ACC112 (cell line): ENCODE results near the gene BCOR.

Experiments used
- H2AFZ ChIP-seq: fragments of 200-600 bp; sonication (generic); one replicate; pipeline ENCODE4 v1.6.0; 2017; ENCODE audit warnings: antibody characterized with exemption, low read length; ENCODE audit not compliant: unreplicated experiment
- H3K27ac ChIP-seq: fragments of 200-600 bp; sonication (generic); 2 replicates; pipeline ENCODE4 v1.5.1; 2014; ENCODE audit warnings: low read depth, mild to moderate bottlenecking, antibody characterized with exemption, low read length, moderate library complexity
- H3K27me3 ChIP-seq: fragments of 200-600 bp; sonication (generic); 2 replicates; pipeline ENCODE4 v1.6.1; 2014; ENCODE audit warnings: mild to moderate bottlenecking, antibody characterized with exemption, low read length, moderate library complexity, mixed read lengths; ENCODE audit not compliant: insufficient read depth
- H3K36me3 ChIP-seq: fragments of 200-600 bp; sonication (generic); 2 replicates; pipeline ENCODE4 v1.6.1; 2016; ENCODE audit warnings: mild to moderate bottlenecking, antibody characterized with exemption, low read length, moderate library complexity, mixed read lengths; ENCODE audit not compliant: insufficient read depth
- H3K4me1 ChIP-seq: fragments of 200-600 bp; sonication (generic); one replicate; pipeline ENCODE4 v1.6.1; 2016; ENCODE audit warnings: low read length, mixed read lengths; ENCODE audit not compliant: insufficient read depth, unreplicated experiment, control insufficient read depth
- H3K4me3 ChIP-seq: fragments of 200-600 bp; sonication (generic); 2 replicates; pipeline ENCODE4 v1.5.1; 2014; ENCODE audit warnings: mild to moderate bottlenecking, low read depth, low read length
- H3K79me2 ChIP-seq: fragments of 200-600 bp; sonication (generic); one replicate; pipeline ENCODE4 v1.6.0; 2016; ENCODE audit warnings: low read length; ENCODE audit not compliant: control insufficient read depth, unreplicated experiment, insufficient read depth

The BCOR gene

DNA sequence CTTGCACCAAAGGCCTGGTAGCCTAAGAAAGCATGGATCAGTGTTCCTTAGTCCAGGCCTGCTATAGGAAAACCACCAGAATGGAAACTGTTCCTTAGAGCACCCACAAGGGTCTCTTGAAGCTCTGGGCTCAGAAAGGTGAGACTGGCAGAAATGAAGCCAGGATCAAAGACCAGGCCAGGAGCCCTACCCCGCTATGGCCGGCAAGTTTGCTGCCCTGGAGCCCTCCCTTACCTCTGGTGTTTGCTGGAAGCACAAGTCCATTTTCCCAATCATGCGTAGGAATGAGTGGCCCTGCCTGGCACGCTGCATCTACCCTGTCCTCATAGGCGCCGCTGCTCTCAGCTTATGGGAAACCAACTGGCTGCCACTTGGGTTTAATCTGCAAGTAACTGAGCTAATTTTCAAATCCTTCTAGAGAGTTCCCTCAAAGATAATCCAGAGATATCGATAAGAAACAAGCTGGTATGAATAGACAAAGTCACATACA, 37.4 kb downstream of the BCOR start:
- Histone ChIP-seq H3K79me2 (no peaks in the 10 kb centered on the region), H2AFZ (no peak overlapping the region), H3K27ac (no peak overlapping the region), H3K27me3 (no peaks in the 10 kb centered on the region), H3K36me3 (peaks cover 2% of the 10 kb centered on the region), H3K4me1 (peaks cover 14% of the 10 kb centered on the region), H3K4me3 (no peak overlapping the region)

DNA sequence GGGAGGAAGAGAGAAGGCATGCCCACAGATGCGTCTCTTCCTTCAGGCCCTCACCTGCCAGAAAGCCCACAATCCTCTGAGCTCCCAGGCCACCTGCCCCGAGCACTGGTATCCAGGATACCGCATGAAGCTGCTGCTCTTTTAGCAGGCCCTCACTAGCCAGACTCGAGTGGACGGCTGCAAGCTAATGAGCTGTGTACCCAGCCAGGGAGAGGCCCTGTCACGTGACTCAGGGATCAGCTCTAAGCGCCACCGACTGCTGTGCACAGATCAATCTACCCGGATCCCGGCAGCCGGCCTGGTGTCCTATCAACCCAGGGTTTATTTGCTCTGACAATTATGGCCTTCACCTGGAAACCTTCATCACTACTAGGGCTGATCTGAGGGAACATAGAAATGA, 39.0 kb downstream of the BCOR start:
- Histone ChIP-seq H2AFZ (no peak overlapping the region), H3K36me3 (peaks cover 17% of the 10 kb centered on the region), H3K27ac (no peak overlapping the region), H3K4me1 (peaks cover 14% of the 10 kb centered on the region), H3K79me2 (no peaks in the 10 kb centered on the region), H3K27me3 (no peaks in the 10 kb centered on the region), H3K4me3 (no peak overlapping the region)

DNA sequence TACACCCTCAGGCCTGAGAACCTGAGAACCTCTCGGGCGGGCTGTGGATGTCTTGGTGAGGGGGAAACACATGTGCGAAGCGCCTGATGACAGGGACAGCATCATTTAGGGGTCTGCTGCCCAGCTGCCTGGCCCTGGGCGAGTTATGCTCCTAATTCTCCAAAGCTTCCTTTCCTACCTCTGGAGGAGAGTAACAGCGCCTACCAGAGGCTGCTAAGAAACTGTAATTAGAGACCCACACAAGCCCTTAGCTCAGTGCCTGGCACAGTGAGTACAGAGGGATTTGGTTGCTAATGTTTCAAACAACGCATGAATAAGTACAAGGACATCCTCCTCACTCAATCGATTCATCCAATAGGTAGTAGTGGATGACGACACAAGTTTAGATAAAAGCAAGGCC, 40.4 kb downstream of the BCOR start:
- Histone ChIP-seq H2AFZ (no peak overlapping the region), H3K4me1 (peaks cover 14% of the 10 kb centered on the region), H3K27me3 (no peaks in the 10 kb centered on the region), H3K36me3 (peaks cover 28% of the 10 kb centered on the region), H3K4me3 (no peak overlapping the region), H3K79me2 (no peaks in the 10 kb centered on the region), H3K27ac (no peak overlapping the region)

DNA sequence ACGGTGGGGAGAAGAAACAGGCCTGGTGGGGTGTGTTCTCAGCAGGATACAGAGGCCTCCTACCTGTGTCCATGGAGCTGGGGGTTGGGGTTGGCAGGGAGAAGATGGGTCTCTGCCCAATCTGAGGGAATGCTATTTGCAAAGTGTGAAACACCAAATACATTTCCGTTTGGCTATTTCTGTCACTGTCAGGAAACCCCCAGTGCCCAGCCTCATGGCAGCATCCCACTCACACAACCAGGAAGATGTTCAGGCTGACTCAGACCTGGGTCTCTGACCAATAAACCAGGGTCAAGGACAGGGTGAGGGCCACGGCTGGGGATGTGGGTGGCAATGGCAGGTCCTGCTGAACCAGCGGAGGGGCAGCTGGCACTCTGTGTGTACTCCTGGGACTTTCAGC, 41.3 kb downstream of the BCOR start:
- H3K36me3 ChIP-seq, result peaks cover 37% of the 10 kb centered on the region

DNA sequence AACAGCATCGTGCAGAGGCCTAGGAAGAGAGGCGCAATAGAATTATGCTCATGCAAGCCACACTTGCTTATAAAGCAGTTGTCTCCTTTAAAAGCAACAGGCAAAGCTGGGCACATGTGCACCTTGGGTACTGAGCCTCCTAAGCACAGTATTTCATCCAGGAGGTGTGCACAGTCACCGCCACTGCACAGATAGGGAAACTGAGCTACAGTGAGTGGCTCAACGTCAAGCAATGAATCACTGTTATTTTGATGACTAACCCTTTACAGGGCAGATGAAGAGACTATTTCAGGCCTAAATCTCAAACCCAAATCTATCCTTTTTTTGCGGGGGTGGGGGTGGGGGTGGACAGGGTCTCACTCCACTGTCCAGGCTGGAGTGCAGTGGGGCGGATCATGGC, 42.3 kb downstream of the BCOR start:
- Histone ChIP-seq H3K79me2 (no peaks in the 10 kb centered on the region), H3K27ac (no peak overlapping the region), H3K4me1 (peaks cover 14% of the 10 kb centered on the region), H2AFZ (no peak overlapping the region), H3K36me3 (peaks cover 46% of the 10 kb centered on the region), H3K27me3 (no peaks in the 10 kb centered on the region), H3K4me3 (no peak overlapping the region)

More for the DNA sequence above, 41.3 kb downstream of the BCOR start:
- no peak overlapping the region for H3K4me3 ChIP-seq
- H3K27me3 ChIP-seq, result no peaks in the 10 kb centered on the region
- H3K27ac ChIP-seq, result peak overlapping the region; percentile 48; the same call in 1 of the 2 replicates
- H3K4me1 ChIP-seq, result peaks cover 14% of the 10 kb centered on the region
- H2AFZ ChIP-seq, result no peak overlapping the region
- H3K79me2 ChIP-seq, result no peaks in the 10 kb centered on the region

DNA sequence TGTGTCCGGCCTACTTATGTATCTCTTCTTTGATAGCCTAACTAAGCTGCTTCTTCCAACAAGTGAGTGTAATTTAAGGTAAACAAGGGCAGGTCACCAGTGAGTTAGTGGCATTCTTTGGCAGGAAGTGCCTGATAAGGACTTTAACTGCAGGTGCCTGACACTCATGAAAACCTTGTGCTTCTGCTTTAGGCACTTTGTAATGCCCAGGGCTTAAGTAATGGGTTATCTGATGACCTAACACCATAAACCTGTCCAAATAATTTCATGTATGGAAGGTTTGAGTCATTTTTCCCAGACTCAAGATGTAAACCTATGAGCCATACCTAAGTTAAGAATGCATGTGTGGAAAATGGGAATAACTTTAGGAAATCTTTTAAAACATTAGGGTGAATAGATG, 43.0 kb downstream of the BCOR start:
- Histone ChIP-seq H3K4me3 (no peak overlapping the region), H3K36me3 (peaks cover 53% of the 10 kb centered on the region), H2AFZ (no peak overlapping the region), H3K79me2 (no peaks in the 10 kb centered on the region), H3K27me3 (no peaks in the 10 kb centered on the region), H3K27ac (no peak overlapping the region), H3K4me1 (peaks cover 14% of the 10 kb centered on the region)

DNA sequence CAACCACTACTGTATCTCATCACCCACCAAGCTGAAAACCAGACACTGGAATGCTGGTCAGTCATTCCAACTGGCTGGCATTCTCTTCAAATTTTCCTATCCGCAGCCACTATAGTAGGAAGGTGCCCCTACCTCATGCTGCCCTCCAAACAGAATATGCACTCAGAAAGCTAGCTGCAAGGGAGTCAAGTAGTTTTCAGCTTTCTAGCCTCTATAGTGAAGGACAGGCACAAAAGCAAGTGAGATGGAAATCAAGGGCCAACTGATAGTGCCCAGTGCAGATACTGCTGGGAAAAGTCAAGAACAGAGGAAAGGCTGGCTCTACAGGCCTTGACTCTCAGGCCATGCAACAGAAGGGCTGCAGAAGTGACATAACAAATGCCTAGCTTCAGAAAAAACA, 47.2 kb downstream of the BCOR start:
- Histone ChIP-seq H2AFZ (no peak overlapping the region), H3K36me3 (peaks cover 65% of the 10 kb centered on the region)

DNA sequence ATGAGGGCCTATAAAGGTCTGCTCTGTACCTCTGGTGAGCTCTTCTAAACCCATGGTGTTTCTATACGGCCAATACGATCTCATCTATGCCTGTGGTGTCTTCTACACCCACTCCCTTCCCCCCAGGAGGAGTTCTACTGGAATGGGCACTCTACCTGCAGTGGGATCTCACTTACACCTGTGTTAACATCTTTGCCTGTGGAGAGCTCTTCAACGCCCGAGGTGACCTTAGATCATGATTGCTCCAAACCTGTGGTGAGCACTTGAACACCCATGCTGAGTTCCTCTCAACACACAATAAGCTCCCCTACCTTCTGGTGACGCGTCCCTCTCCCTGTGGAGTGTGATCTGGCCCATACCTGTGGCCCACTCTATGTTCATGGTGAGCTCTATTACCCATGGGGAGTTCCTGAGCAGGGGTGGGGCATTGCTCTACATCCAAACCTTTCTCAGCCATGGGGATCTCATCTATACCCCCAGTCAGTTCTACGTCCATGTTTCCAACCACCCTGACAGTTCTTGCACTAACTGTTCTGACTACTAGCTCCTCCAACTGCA, 48.6 kb downstream of the BCOR start:
- Histone ChIP-seq H3K4me3 (no peak overlapping the region), H3K36me3 (peaks cover 54% of the 10 kb centered on the region), H3K27ac (no peak overlapping the region), H3K79me2 (no peaks in the 10 kb centered on the region), H3K4me1 (no peaks in the 10 kb centered on the region), H3K27me3 (no peaks in the 10 kb centered on the region), H2AFZ (no peak overlapping the region)

More for the DNA sequence above, 47.2 kb downstream of the BCOR start:
- Histone ChIP-seq H3K79me2 (no peaks in the 10 kb centered on the region), H3K4me1 (no peaks in the 10 kb centered on the region), H3K27me3 (no peaks in the 10 kb centered on the region), H3K27ac (no peak overlapping the region), H3K4me3 (no peak overlapping the region)

DNA sequence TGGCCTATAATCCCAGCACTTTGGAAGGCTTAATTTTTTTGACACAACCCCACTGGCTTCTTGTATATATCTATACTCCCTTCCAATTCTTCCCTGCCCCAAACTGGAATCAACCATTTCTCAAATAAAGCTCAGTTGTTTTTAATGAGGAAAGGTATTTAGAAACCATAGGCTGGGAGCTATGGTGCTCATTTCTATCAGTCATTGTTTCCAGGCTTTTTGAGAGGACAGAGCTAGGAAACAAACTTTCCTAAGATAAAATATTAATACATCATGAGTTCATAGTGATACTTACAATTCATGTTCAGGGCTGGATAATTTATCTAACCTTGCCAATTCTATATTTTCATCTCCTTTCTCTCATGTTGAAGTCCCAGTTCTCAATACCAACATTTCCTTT, 50.3 kb downstream of the BCOR start:
- H3K27ac ChIP-seq, result no peak overlapping the region
- H3K27me3 ChIP-seq, result no peaks in the 10 kb centered on the region
- peaks cover 38% of the 10 kb centered on the region for H3K36me3 ChIP-seq
- H3K4me3 ChIP-seq, result no peak overlapping the region
- no peak overlapping the region for H2AFZ ChIP-seq
- no peaks in the 10 kb centered on the region for H3K4me1 ChIP-seq
- H3K79me2 ChIP-seq, result no peaks in the 10 kb centered on the region

DNA sequence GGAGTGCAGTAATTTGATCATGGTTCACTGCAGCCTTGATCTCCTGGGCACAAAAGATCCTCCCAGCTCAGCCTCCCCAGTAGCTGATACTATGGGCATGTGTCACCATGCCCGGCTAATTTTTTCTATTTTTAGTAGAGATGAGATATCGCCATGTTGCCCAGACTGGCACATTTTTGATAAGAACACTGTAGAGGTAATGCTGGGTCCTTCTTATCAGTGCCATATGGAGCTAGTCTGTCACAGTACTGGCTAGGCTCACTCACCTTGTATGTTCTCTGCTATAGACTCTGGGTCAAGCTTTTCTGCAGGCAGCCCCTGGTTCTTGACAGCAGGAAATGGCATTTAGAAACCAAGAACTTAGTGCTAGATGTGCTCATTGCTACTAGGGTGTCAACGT, 53.9 kb downstream of the BCOR start:
- no peaks in the 10 kb centered on the region for H3K27me3 ChIP-seq
- H3K4me3 ChIP-seq, result no peak overlapping the region
- no peaks in the 10 kb centered on the region for H3K79me2 ChIP-seq
- no peak overlapping the region for H3K27ac ChIP-seq
- no peak overlapping the region for H2AFZ ChIP-seq
- H3K36me3 ChIP-seq, result peaks cover 4% of the 10 kb centered on the region; the same call in 1 of the 2 replicates
- H3K4me1 ChIP-seq, result no peaks in the 10 kb centered on the region

DNA sequence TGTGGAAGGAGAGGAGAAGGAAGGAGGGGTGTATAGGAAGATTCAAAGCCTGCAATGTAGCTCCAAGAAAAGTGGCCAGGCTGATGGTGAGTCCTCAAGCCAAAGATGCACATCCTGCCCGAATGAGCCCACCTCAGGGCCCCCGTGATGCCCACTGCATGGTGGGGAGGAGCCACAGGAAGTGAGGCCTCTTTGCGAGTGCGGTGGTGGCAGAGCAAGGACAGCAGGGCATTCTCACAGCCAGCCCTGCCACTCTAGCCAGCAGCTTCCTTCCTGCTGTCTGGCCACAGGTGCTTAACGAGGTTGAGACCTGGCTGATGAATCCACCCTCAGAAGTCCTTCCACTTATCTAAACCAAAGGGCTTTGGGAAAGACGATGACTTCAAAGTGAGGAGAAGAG, 55.8 kb downstream of the BCOR start:
- Histone ChIP-seq H3K4me3 (no peak overlapping the region), H2AFZ (no peak overlapping the region), H3K27ac (no peak overlapping the region), H3K27me3 (no peaks in the 10 kb centered on the region), H3K4me1 (no peaks in the 10 kb centered on the region), H3K79me2 (no peaks in the 10 kb centered on the region), H3K36me3 (no peaks in the 10 kb centered on the region)
